ENCODE measurements around the gene DIS3L2.

DNA sequence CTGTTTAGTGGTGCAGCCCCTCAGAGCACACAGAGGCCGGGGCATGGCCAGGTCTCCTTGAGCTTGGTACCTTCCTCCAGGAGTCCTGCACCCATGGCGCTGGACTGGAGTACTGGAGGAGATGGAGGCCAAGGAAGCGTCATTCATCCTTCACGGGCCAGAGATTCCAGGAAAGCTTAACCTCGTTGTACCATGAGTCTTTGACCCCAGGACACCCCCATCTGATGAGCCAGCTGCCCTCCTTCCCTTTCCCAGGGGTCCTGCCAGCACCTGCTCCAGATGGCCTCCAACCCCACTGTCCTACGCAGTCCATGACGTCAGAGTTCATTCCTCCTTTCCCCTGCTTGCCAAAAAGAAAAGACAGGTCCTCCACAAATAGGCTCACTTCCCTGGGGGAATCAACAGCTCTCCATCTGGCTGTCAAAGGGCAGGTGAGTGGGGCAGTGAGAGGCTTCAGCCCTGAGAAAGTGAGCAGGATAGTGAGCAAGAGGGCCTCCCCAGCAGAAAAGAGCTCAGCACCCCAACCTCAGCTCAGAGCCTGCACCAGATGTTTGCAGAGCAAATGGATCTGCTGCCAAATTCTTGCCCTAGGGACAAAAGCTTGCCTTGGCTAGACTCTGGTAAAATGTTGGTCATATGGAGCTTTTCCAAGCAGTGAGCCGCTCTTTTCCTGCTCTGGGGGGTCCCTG is 30.8 kb upstream of the DIS3L2 start:
- TF ChIP-seq CTCF (IDR thresholded peaks at IDR 0.05; ENCODE audit: low read depth, low read length) (no peak), EZH2phosphoT487 (IDR thresholded peaks at IDR 0.05; ENCODE audit: low read depth) (no peak)

All from OCI-LY3 (cell line).